H54 (cell line): ENCODE measurements around the gene MRPL40.
"Not testable (repeated sequence)": the region's sequence is repeated elsewhere in the genome, so short reads cannot be mapped to it uniquely, and the experiment has no call there.

Experiments
- DNase-seq: peaks from one replicate; pipeline ENCODE4 v3.0.0; 2011; ENCODE audit warnings: low spot score, mixed read lengths; ENCODE audit not compliant: insufficient read length
- FAIRE-seq: peaks from 3 replicates; lab custom pipeline; 2011; peaks lifted over from hg19 to GRCh38; lab: Jason Lieb, UNC
- POLR2A ChIP-seq: IDR thresholded peaks from 2 replicates; pipeline ENCODE4 v1.6.1; 2011; ENCODE audit warnings: low read depth, mild to moderate bottlenecking, low read length

Gene MRPL40

DNA sequence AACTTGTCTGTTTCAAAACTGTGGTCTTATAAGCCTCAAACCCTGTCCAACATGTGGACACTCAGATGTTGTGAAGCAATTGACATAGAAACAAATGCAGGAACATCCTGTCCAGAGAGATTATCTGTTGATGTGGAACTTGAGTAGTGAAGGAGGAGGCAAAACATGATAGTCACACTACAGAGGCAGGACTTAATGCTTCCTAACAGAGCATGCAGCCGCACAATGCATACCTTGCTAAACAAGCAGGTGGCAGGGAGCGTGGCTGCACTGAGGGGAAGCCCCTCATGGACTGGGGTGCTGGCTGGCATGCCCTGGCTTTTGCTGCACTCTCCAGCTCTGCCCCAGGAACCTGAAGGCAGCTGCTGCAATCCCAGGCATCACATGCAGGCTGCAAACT lies 9.8 kb downstream of the MRPL40 start:
- TF ChIP-seq POLR2A = no peak
- no peak for FAIRE-seq
- no peak for DNase-seq

DNA sequence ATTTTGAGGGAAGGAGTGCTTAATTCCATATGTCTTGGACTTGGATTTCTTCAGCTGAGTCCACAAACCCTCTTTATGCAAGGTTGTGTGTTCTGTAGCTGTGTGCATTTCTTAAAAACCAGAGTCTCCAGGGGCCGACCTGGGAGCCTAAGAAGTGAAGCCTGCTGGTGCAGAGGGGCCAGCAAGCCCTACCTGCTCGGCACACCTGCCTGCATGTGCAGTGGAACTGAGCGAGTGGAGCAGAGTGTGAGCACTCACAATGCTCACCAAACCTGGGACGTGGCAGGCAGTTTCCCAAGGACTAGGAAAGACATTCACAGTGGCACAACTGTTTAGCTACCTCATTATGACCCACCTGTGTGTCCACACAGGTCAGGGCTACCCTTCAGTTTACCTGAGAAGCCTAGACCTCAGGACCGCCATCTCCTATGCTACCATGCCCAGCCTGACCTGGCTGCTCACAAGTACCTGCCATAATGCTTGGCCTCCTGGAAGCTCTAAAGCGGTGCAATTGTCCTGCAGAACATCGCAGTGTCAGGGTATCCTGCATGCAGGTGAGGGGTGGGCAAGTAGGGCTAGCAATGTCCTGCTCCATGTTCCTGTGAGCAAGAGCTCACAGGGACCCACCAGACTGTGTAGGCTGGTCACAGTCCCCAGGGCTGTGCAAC lies 11.3 kb downstream of the MRPL40 start:
- DNase-seq = no peak
- TF ChIP-seq POLR2A = no peak
- no peak for FAIRE-seq

DNA sequence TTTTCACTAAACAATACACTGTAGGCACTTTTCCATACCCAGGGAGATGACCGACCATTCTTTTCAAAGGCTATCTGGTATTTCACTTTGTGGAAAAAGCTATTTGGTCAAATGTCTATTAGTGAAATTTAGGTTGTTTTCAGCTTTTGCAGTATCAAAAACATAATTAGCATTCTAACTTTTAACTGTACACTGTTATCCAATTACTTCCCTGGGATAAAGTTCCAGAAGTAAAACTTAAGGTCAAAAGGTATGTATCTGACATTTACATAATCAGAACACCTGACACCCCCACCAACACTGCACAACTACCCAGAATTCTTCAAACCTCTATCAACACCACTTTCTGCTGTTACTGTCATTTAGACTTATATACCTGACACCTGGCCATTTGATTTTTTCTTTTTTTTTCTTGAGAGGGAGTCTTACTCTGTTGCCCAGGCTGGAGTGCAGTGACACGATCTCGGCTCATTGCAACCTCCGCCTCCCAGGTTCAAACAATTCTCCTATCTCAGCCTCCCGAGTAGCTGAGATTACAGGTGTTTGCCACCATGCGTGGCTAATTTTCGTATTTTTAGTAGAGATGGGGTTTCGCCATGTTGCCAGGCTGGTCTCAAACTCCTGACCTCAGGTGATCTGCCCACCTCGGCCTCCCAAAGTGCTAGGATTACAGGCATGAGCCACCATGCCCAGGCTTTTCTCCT lies 13.1 kb downstream of the MRPL40 start:
- not testable (repeated sequence) for DNase-seq, FAIRE-seq

DNA sequence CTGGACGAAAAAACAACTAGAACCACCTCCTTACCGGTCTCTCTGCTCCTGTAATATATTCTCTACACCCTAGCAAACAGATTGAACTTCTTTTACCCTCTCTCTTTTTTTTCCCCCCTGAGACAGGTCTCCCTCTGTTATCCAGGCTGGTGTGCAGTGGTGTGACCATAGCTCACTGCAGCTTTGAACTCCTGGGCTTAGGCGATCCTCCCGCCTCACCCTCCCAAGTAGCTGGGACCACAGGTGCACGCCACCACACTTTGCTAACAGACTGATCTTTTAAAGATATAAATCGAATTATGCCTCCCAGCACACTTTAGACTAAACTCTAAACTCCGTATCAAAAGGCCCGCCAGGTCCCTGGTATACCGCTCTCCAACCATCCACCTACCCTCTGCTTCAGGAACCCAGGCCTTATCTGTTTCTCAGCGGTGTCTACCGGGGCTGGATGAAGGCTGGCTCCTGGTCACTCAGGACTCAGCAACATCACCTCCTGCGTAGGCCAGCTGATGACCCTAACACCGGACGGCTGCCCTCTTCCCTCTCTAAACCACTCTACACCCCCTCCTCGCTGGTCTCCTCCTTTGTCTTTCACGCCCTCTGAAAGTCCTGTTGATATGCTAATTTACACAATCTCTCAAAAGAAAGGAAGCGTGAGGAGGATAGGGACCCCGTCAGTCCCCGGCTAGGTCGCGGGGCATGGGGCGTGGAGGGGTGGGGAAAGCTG lies 14.4 kb downstream of the MRPL40 start:
- no peak for DNase-seq
- no peak for TF ChIP-seq POLR2A
- no peak for FAIRE-seq

DNA sequence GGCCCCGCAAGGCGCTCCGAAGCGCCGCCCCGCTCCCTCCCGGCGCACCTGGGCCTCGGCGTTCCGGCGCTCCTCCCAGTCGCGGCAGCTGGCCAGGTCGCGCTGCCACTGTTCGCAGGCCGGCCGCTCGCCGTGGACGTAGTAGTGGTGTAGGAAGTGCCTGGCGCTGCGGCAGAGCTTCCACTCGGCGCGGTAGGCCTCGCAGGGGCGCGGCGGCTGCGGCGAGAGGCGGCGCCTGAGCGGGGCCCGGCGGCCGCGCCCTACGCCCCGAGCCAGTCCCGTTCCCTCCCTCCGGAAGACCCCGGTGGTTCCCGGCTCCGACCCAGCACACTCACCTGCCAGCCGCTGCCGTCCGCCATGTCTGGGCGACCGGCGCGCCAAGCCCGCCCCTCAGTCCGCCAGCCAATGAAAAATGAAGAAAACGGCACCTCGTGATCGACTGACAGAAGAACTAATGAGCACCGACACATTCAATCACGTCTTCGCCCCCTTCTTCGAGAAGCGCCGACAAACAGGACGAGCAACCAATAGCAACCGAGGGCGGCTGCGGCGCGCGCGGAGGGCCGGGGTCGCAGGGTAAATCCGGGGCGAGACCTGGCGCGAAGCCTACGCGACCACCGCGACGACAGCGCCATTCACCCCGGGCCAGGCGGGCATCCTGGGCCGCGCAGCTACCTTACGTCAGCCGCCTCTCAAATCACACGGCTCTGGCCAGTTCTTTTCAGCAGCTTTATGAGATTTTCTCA lies 15.2 kb downstream of the MRPL40 start, which contains the start of gene C22orf39:
Gene C22orf39 (minus strand): TSS at position 382 of the 746 bp plus-strand sequence. CDS start 23 bp downstream, at position 359.
- FAIRE-seq (no peak), DNase-seq (peak; percentile 71)
- peak; percentile 53 for TF ChIP-seq POLR2A

DNA sequence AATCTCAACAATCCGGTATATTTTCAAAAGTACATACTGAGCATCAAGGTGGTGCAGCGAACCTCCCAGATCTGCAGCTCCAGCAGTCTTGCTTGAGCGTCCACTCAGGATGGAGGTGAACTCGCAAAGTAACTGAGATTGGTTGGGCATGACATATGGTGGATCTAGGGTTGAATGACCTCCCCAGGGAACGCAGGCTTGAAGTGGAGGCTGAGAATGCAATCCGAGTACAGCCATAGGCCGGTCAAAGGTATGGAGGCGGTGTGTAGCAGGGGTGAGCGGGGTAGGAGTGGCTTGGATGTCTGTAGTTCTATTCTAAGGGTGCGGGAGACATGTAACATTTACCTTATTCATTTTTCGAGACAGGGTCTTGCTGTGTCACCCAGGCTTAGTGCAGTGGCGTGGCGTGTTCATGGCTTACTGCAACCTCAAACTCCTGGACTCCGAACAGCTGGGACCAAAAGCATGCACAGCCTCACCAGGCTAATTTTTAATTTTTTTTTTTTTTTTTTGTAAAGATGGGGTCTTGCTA lies 15.8 kb downstream of the MRPL40 start:
- no peak for FAIRE-seq
- TF ChIP-seq POLR2A = no peak
- peak; percentile 50 for DNase-seq

DNA sequence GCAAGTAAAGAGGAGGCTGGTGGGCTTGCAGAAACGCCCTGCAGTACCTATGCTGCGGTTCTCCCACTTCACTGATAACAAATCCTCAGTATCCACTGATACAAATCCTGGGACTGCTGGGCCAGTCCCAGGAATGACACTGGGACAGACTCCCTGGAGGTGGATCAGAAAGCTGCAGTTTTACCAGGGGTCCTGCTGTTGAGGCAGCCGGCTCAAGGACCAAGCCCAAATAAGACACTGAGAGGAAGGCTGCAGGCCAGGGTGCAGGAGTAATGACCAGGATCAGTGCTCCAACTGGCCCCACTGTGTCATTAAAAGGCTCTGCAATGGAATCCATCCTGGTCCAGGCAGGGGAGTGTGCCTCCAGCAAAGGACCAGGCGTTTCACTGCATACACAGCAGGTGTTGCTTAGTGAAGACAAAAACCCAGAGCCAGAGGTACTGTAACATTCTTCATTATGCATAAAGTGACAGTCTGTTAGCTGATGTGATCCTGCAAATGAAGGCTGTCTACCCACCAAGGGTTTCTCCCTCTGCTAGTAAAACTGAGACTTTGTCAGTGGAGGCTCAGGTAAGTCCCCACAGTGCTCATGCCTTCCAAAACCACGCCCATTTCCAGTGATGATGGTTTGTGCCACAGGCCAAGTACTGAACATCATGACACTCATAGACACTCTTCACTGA lies 16.5 kb downstream of the MRPL40 start:
- no peak for TF ChIP-seq POLR2A
- no peak for DNase-seq
- no peak for FAIRE-seq

DNA sequence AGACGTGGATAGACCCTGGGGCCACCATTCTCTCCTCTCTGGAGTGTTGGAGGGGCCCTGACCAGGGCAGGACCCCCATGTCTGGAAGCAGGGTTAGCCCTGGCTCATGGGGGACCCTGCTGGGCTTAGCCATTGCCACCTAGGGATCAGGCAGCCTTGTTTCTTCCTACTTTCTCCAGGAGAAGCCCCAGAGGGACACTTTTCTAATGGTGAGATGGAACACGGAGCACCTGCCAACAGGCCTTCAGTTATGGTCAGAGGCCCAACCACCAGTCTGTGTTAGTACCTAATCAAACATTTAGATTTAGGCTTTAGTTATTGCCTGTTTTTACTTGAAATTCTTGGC lies 17.1 kb downstream of the MRPL40 start:
- no peak for DNase-seq
- FAIRE-seq = no peak
- no peak for TF ChIP-seq POLR2A

DNA sequence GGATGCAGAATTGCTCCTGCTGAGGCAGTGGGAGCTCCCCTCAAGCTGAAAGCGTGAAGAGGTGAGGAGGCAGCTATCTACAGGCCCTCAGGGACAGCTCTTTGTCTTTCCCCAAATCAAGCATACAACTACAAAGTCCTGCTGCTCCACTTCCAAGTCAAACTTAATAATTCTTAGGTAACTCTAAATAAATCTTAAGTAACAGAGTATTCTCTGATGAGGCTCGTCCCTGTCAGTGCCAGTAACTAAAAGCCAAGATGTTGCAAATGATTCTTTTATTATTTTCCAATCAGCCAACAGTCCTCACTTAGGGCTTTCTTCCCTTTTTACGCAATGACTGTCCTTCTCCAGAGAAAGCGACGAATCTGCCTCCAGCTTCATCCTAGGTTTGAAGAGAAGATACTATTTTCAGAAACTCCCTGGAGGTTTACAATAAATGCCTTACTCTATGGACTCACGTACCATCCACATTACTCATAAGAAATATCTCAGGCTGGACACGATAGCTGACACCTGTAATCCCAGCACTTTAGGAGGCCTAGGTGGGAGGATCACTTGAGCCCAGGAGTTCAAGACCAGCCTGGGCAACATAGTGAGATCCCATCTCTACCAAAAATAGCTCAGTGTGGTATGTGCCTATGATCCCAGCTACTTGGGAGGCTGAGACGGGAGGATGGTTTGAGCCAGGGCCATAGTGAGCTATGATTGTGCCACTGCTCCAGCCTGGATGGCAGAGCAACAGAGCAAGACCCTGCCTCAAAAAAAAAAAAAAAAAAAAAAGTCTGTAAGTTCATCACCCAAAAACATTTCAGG lies 18.2 kb downstream of the MRPL40 start:
- FAIRE-seq (no peak), DNase-seq (no peak)
- no peak for TF ChIP-seq POLR2A

DNA sequence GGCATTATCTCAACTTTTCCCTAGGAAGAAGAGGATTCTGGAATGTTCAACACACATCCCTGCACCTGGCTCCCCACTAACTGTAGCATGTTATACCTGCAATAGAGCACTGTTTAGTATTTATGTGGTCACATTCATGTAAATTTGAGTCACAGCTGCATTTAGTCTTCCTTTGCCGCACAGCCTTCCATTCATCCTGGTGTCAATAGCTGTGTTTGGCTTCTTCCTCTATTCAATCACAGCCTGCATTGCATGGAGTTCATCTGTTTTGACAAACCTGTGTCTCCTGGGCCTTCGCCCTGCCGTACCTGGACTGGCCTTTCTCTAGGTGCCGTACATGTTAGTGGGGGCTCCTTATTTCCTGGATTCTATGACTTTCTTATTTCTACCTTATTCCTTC lies 19.2 kb downstream of the MRPL40 start:
- DNase-seq (no peak), FAIRE-seq (no peak)
- TF ChIP-seq POLR2A = no peak

DNA sequence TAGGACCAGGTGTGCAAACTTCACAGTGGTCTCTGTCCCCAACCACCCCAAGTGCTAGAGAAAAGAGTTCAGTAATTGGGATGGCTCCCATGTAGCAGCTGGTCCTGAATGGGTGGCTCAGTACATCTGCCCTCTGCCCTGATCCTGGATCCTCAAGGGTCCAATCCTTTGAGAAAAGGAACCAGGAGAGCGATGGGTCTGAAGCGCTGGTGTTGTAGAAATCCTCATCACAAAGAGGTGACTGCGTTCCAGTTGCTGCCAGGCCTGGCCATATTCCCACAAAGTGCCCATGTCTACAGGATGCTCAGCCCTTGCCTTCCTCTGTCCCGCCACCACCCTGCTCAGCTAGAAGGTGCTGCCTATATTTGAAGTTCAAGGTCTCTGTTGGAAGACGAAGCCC lies 21.4 kb downstream of the MRPL40 start:
- no peak for TF ChIP-seq POLR2A
- FAIRE-seq (no peak), DNase-seq (no peak)

DNA sequence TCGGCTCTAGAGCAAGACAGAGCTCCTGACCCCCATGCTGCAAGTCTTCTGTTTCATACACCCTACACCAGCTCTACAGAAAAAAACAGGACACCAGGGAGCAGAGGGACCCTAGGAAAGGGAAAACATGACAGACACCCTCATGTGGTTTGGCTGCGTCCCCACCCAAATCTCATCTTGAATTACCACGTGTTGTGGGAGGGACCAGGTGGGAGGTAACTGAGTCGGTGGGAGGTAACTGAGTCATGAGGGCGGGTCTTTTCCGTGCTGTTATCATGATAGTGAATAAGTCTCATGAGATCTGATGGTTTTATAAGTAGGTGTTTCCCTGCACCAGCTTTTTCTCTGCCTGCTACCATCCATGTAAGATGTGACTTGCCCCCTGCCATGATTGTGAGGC lies 21.8 kb downstream of the MRPL40 start:
- no peak for FAIRE-seq
- no peak for TF ChIP-seq POLR2A
- DNase-seq = no peak
